GM12878 (cell line): ENCODE data around the gene TAX1BP3. TPM values are rescaled to one million over a fixed set of nuclear protein-coding genes. Genes with fewer than 3 reads are reported as not detected.

ENCODE experiments used
- ATF7 ChIP-seq: fragments of 450-650 bp; IDR thresholded peaks from 2 replicates; pipeline ENCODE4 v1.6.1; 2016; ENCODE audit warnings: low read depth, mild to moderate bottlenecking
- BACH1 ChIP-seq: fragments of 450-650 bp; IDR thresholded peaks from 2 replicates; pipeline ENCODE4 v1.6.1; 2017; ENCODE audit warnings: mild to moderate bottlenecking, borderline replicate concordance
- BRCA1 ChIP-seq: IDR thresholded peaks from 2 replicates; pipeline ENCODE4 v1.6.1; 2011; ENCODE audit warnings: low read depth, low read length, improper control_type of control experiment
- CEBPB ChIP-seq, 2 experiments: fragments of 150-350 bp in 1 of 2; IDR thresholded peaks; 2 replicates each; pipeline ENCODE4 v1.6.1; 2012 to 2014; ENCODE audit warnings: low read depth in 2 of 2, low read length in 2 of 2, borderline replicate concordance in 1 of 2, inconsistent platforms in 1 of 2
- DPF2 ChIP-seq: fragments of 450-650 bp; IDR thresholded peaks from 2 replicates; pipeline ENCODE4 v1.6.1; 2017; ENCODE audit warnings: mild to moderate bottlenecking
- E4F1 ChIP-seq: fragments of 450-650 bp; IDR thresholded peaks from 2 replicates; pipeline ENCODE4 v1.6.1; 2018; ENCODE audit warnings: borderline replicate concordance, mild to moderate bottlenecking; ENCODE audit not compliant: partially characterized antibody
- EED ChIP-seq: sonication (generic); IDR thresholded peaks from 2 replicates; pipeline ENCODE4 v1.6.1; 2016; ENCODE audit warnings: antibody characterized with exemption, low read depth
- EGR1 ChIP-seq, 2 experiments: IDR thresholded peaks; 1 replicate in 1 of 2; 2 replicates in 1 of 2; pipeline ENCODE4 v1.6.1; 2011 to 2012; ENCODE audit warnings: low read depth in 2 of 2, low read length in 2 of 2, borderline replicate concordance in 1 of 2, mild to moderate bottlenecking in 1 of 2, moderate library complexity in 1 of 2
- ESRRA ChIP-seq: IDR thresholded peaks from 2 replicates; pipeline ENCODE4 v1.6.1; 2012; ENCODE audit warnings: mild to moderate bottlenecking, low read length, improper control_type of control experiment
- FOXM1 ChIP-seq: IDR thresholded peaks from 2 replicates; pipeline ENCODE4 v1.6.1; 2012; ENCODE audit warnings: low read depth, mild to moderate bottlenecking, inconsistent platforms, low read length, moderate library complexity
- HDGF ChIP-seq: fragments of 450-650 bp; IDR thresholded peaks from 2 replicates; pipeline ENCODE4 v1.6.1; 2016; ENCODE audit warnings: antibody characterized with exemption
- POLR2A ChIP-seq: IDR thresholded peaks from 2 replicates; pipeline ENCODE4 v1.6.1; 2011; ENCODE audit warnings: low read depth, mild to moderate bottlenecking, low read length
- POLR2AphosphoS2 ChIP-seq: IDR thresholded peaks from 2 replicates; pipeline ENCODE4 v1.6.1; 2011; ENCODE audit warnings: low read depth, mild to moderate bottlenecking, low read length, improper control_type of control experiment, moderate library complexity
- RUNX3 ChIP-seq: IDR thresholded peaks from 2 replicates; pipeline ENCODE4 v1.6.1; 2012; ENCODE audit warnings: low read length, inconsistent platforms
- SIX5 ChIP-seq: IDR thresholded peaks from 2 replicates; pipeline ENCODE4 v1.6.1; 2011; ENCODE audit warnings: mild to moderate bottlenecking, low read depth, low read length, moderate library complexity; ENCODE audit not compliant: severe bottlenecking
- SMAD5 ChIP-seq: IDR thresholded peaks from 2 replicates; pipeline ENCODE4 v1.6.1; 2016; ENCODE audit warnings: antibody characterized with exemption, low read depth
- SMC3 ChIP-seq: IDR thresholded peaks from 2 replicates; pipeline ENCODE4 v1.6.1; 2011; ENCODE audit warnings: low read length, improper control_type of control experiment, borderline replicate concordance
- STAT1 ChIP-seq: fragments of 450-650 bp; conservative IDR thresholded peaks from 2 replicates; pipeline ENCODE4 v1.6.1; 2014; ENCODE audit warnings: antibody characterized with exemption, mild to moderate bottlenecking
- SUZ12 ChIP-seq: fragments of 200-600 bp; sonication (generic); IDR thresholded peaks from one replicate; pipeline ENCODE4 v1.6.1; 2018; ENCODE audit warnings: antibody characterized with exemption, mild to moderate bottlenecking; ENCODE audit not compliant: unreplicated experiment
- TAF1 ChIP-seq: IDR thresholded peaks from 2 replicates; pipeline ENCODE4 v1.6.1; 2011; ENCODE audit warnings: mild to moderate bottlenecking, low read depth, low read length, borderline replicate concordance
- TCF7 ChIP-seq: IDR thresholded peaks from 2 replicates; pipeline ENCODE4 v1.6.1; 2014; ENCODE audit warnings: antibody characterized with exemption, borderline replicate concordance
- ZBTB11 ChIP-seq: fragments of 450-650 bp; formaldehyde crosslinking; IDR thresholded peaks from 2 replicates; pipeline ENCODE4 v1.5.0; 2022; ENCODE audit warnings: mild to moderate bottlenecking, missing genetic modification characterization
- ZNF217 ChIP-seq: fragments of 450-650 bp; IDR thresholded peaks from 2 replicates; pipeline ENCODE4 v1.6.1; 2017; ENCODE audit warnings: antibody characterized with exemption, mild to moderate bottlenecking
- polyA plus RNA-seq, 11 experiments: library from polyadenylated mRNA; depleted of rRNA in 4 of 11; unstranded in 6 of 11; stranded (reverse) in 5 of 11; fragments of >200 nt; fragmentation: Nextera tagmentation in 4 of 11; fragmentation: Illumina TruSeq in 1 of 11; extraction: Ambion mirVana in 4 of 11; extraction: Trizol in 1 of 11; gene quantifications; 1 replicate in 1 of 11; 2 replicates in 10 of 11; pipeline versions ENCODE4 v1.2.1 to v1.2.3, GENCODE V29; 2011 to 2016; ENCODE audit warnings: inconsistent platforms in 2 of 11, missing spikeins in 2 of 11, low read depth in 1 of 11
- total RNA-seq, 4 experiments: library from RNA; depleted of rRNA in 3 of 4; stranded (reverse); fragments of >200 nt in 3 of 4; fragmentation: Illumina TruSeq in 1 of 4; extraction: Trizol in 1 of 4; gene quantifications; 2 replicates each; pipeline versions ENCODE4 v1.2.1 to v1.2.3, GENCODE V29; 2013 to 2021
- TF ChIP-seq, protein P1 (sequence below): fragments of 450-650 bp; IDR thresholded peaks from 2 replicates; pipeline ENCODE4 v1.6.1; 2016; ENCODE audit warnings: mild to moderate bottlenecking, moderate library complexity, borderline replicate concordance

TAX1BP3 gene
- total and polyA plus RNA-seq, 10 of the 15 experiments (the other 5 are each of a cell fraction or from before 2014, with no cell fraction given): 1.00 to 40.4 (median 15.4) TPM

GRCh38 chr17:3693829-3694231 is 25.5 kb upstream of the TAX1BP3 start (continued):
- TF ChIP-seq POLR2A (0 out of 2 replicates have a peak, but pooled peaks have one; percentile 21), EGR1 (IDR thresholded peaks at IDR 0.05; ENCODE audit: borderline replicate concordance in 1 of 2, low read depth in 2 of 2, low read length in 2 of 2) (no peak), STAT1 (no peak), POLR2AphosphoS2 (no peak), DPF2 (peak; percentile 70), BRCA1 (no peak), SMAD5 (no peak), ATF7 (peak; percentile 74), ZBTB11 (CRISPR knock-in tag) (no peak), E4F1 (no peak), ZNF217 (0 out of 2 replicates have a peak, but pooled peaks have one; percentile 61), EED (peak; percentile 95), CEBPB (IDR thresholded peaks at IDR 0.05; ENCODE audit: borderline replicate concordance in 1 of 2, low read depth in 2 of 2, low read length in 2 of 2) (no peak; a peak in 1 of 4 replicates), BACH1 (peak; percentile 22; the same call in 1 of the 2 replicates), ESRRA (no peak), RUNX3 (peak; percentile 99), TCF7 (no peak), SUZ12 (no peak), FOXM1 (peak; percentile 79), HDGF (no peak), SMC3 (no peak), TAF1 (no peak), SIX5 (no peak)
- TF ChIP-seq, protein P1, sequence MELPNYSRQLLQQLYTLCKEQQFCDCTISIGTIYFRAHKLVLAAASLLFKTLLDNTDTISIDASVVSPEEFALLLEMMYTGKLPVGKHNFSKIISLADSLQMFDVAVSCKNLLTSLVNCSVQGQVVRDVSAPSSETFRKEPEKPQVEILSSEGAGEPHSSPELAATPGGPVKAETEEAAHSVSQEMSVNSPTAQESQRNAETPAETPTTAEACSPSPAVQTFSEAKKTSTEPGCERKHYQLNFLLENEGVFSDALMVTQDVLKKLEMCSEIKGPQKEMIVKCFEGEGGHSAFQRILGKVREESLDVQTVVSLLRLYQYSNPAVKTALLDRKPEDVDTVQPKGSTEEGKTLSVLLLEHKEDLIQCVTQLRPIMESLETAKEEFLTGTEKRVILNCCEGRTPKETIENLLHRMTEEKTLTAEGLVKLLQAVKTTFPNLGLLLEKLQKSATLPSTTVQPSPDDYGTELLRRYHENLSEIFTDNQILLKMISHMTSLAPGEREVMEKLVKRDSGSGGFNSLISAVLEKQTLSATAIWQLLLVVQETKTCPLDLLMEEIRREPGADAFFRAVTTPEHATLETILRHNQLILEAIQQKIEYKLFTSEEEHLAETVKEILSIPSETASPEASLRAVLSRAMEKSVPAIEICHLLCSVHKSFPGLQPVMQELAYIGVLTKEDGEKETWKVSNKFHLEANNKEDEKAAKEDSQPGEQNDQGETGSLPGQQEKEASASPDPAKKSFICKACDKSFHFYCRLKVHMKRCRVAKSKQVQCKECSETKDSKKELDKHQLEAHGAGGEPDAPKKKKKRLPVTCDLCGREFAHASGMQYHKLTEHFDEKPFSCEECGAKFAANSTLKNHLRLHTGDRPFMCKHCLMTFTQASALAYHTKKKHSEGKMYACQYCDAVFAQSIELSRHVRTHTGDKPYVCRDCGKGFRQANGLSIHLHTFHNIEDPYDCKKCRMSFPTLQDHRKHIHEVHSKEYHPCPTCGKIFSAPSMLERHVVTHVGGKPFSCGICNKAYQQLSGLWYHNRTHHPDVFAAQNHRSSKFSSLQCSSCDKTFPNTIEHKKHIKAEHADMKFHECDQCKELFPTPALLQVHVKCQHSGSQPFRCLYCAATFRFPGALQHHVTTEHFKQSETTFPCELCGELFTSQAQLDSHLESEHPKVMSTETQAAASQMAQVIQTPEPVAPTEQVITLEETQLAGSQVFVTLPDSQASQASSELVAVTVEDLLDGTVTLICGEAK: no peak
